ENCODE results near the gene CYP3A5.

GRCh38 chr7:99615989-99616358 lies 63.8 kb downstream of the CYP3A5 start:
- no peak for TF ChIP-seq ERF (CRISPR knock-in tag; IDR thresholded peaks at IDR 0.05)
- TF ChIP-seq IRF9 (tag; IDR thresholded peaks at IDR 0.05), result no peak
- no peak for TF ChIP-seq RNF2 (IDR thresholded peaks at IDR 0.05)
- no peak for TF ChIP-seq SIN3A (IDR thresholded peaks at IDR 0.05; ENCODE audit: borderline replicate concordance in 2 of 2, control insufficient read depth in 1 of 2, low read depth in 2 of 2, low read length in 2 of 2)
- TF ChIP-seq TRIM24 (IDR thresholded peaks at IDR 0.05), result no peak
- no peak for TF ChIP-seq SMAD3 (CRISPR knock-in tag; conservative IDR thresholded peaks at IDR 0.05)
- no peak for TF ChIP-seq CTCF (IDR thresholded peaks at IDR 0.05 in 2 of 3, conservative IDR thresholded peaks at IDR 0.05 in 1 of 3; ENCODE audit: insufficient read depth in 2 of 3, low read depth in 1 of 3, low read length in 3 of 3)

All from K562 (cell line).